Activated naive CD8-positive, alpha-beta T cell treated with anti-CD3 and anti-CD28 coated beads, Interleukin-2, amount 50 U/mL, for 16 hours (primary cell): ENCODE results near the gene TNFRSF18.
"Not testable (repeated sequence)": the region's sequence is repeated elsewhere in the genome, so short reads cannot be mapped to it uniquely, and the experiment has no call there.

Experiments
- DNase-seq: peaks from one replicate; pipeline ENCODE4 v3.0.0-alpha.2; 2020; ENCODE audit warnings: low read depth, low spot score

The TNFRSF18 gene

GRCh38 chr1:1199141-1199960 is 7.0 kb downstream of the TNFRSF18 start:
- DNase-seq = no peak

- DNase-seq = no peak
These were observed 7.8 kb downstream of the TNFRSF18 start for GRCh38 chr1:1198423-1199140.

- DNase-seq = no peak
These were observed 8.6 kb downstream of the TNFRSF18 start for GRCh38 chr1:1197551-1198422.

- DNase-seq = no peak
These were observed 9.2 kb downstream of the TNFRSF18 start for GRCh38 chr1:1197188-1197500.

GRCh38 chr1:1196431-1197187 is 9.8 kb downstream of the TNFRSF18 start:
- DNase-seq = no peak

GRCh38 chr1:1195726-1196125 is 10.7 kb downstream of the TNFRSF18 start:
- DNase-seq = not testable (repeated sequence)

- no peak for DNase-seq
These were observed 11.7 kb downstream of the TNFRSF18 start for GRCh38 chr1:1194723-1195122.

- no peak for DNase-seq
These were observed 14.7 kb downstream of the TNFRSF18 start for GRCh38 chr1:1191734-1192133.

GRCh38 chr1:1189111-1189510 is 17.3 kb downstream of the TNFRSF18 start:
- no peak for DNase-seq

- no peak for DNase-seq
These were observed 18.5 kb downstream of the TNFRSF18 start for GRCh38 chr1:1187938-1188337.

GRCh38 chr1:1185101-1185765 is 21.2 kb downstream of the TNFRSF18 start:
- DNase-seq = no peak

- DNase-seq = no peak
These were observed 22.3 kb downstream of the TNFRSF18 start for GRCh38 chr1:1183833-1184775.

- DNase-seq = no peak
These were observed 23.1 kb downstream of the TNFRSF18 start for GRCh38 chr1:1183221-1183747.

GRCh38 chr1:1182491-1183220 is 23.7 kb downstream of the TNFRSF18 start:
- no peak for DNase-seq

GRCh38 chr1:1181938-1182410 is 24.4 kb downstream of the TNFRSF18 start:
- no peak for DNase-seq

- DNase-seq = no peak
These were observed 25.1 kb downstream of the TNFRSF18 start for GRCh38 chr1:1181129-1181937.

GRCh38 chr1:1179983-1180861 is 26.2 kb downstream of the TNFRSF18 start:
- no peak for DNase-seq
